ENCODE results near the gene PDE10A. TPM values are rescaled to one million over a fixed set of nuclear protein-coding genes. Genes with fewer than 3 reads are reported as not detected.

PDE10A gene
- total and polyA plus RNA-seq, 5 donors from 2014 or later, result not detected

DNA sequence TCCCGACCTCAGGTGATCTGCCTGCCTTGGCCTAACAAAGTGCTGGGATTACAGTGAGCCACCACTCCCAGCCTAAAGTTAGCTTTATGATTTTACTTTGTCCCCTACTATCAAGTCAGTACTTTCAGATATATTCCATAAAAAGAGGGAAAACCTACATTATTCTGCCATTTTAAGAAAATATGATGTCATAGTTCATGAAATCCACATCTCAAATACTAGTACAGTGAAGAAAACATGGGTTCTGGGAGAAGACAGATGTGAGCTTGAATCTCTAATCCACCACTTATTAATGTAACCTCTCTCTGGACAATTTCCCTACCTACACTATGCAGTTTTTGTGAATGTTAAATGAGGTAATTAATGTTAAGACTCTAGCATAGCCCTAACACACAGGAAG is 74.5 kb downstream of the PDE10A start:
- H3K36me3 Mint-ChIP-seq, result no peaks in the 10 kb centered on the region
- Histone ChIP-seq H3K9me3 (ENCODE audit: control insufficient read depth in 2 of 2, low read length in 2 of 2) (no peaks in the 10 kb centered on the region), H3K27ac (ENCODE audit: insufficient read depth, low read length, poor library complexity, severe bottlenecking) (no peak overlapping the region), H3K36me3 (ENCODE audit: control insufficient read depth, insufficient read depth, low read length) (no peaks in the 10 kb centered on the region), H3K4me3 (ENCODE audit: low read depth, low read length) (no peak overlapping the region), H3K27me3 (ENCODE audit: control insufficient read depth, insufficient read depth, low read length) (no peaks in the 10 kb centered on the region), H3K4me1 (ENCODE audit: control insufficient read depth, insufficient read depth, low read length, poor library complexity, severe bottlenecking) (no peaks in the 10 kb centered on the region)
- H3K27me3 Mint-ChIP-seq, result no peaks in the 10 kb centered on the region
- ATAC-seq (ENCODE audit: low read depth in 2 of 2), result no peak
- no peak overlapping the region for H3K4me3 Mint-ChIP-seq
- H3K9me3 Mint-ChIP-seq, result peaks cover 0 to 11% (median 4%) of the 10 kb centered on the region in 7 donors
- H3K4me1 Mint-ChIP-seq, result no peaks in the 10 kb centered on the region
- H3K27ac Mint-ChIP-seq, result no peak overlapping the region
- no peak for DNase-seq

- no peak for ATAC-seq (ENCODE audit: low read depth in 2 of 2)
- Histone ChIP-seq H3K36me3 (ENCODE audit: control insufficient read depth, insufficient read depth, low read length) (no peaks in the 10 kb centered on the region), H3K4me3 (ENCODE audit: low read depth, low read length) (no peak overlapping the region), H3K27me3 (ENCODE audit: control insufficient read depth, insufficient read depth, low read length) (no peaks in the 10 kb centered on the region), H3K27ac (ENCODE audit: insufficient read depth, low read length, poor library complexity, severe bottlenecking) (no peak overlapping the region), H3K4me1 (ENCODE audit: control insufficient read depth, insufficient read depth, low read length, poor library complexity, severe bottlenecking) (no peaks in the 10 kb centered on the region), H3K9me3 (ENCODE audit: control insufficient read depth in 2 of 2, low read length in 2 of 2) (no peaks in the 10 kb centered on the region)
- H3K9me3 Mint-ChIP-seq, result peaks cover 0 to 11% (median 4%) of the 10 kb centered on the region in 7 donors
- H3K27me3 Mint-ChIP-seq, result no peaks in the 10 kb centered on the region
- H3K27ac Mint-ChIP-seq, result no peak overlapping the region
- DNase-seq, result no peak
- no peaks in the 10 kb centered on the region for H3K4me1 Mint-ChIP-seq
- H3K4me3 Mint-ChIP-seq, result no peak overlapping the region
- no peaks in the 10 kb centered on the region for H3K36me3 Mint-ChIP-seq
Measured at GRCh38 chr6:165587206-165587605, 75.8 kb downstream of the PDE10A start.

DNA sequence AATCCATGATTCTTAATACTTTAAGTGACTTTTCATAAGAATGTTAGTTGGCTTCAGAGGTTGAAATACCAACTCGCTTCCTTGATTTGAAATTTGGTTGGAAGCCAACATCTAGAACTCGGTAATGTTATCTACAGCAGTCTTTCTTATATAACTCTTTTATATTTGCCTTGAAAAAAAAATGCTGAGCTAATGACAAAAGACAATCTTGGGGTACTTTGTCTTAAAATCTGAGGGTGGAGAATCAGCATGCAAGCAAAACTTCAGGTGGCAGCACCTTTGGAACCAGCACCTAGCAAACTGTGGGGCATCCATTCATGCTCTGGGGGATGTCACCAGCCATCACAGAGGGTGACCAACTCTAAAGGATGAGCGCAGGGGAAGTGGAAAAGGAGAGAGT is 76.3 kb downstream of the PDE10A start:
- Mint-ChIP-seq H3K4me3 (no peak overlapping the region), H3K4me1 (no peaks in the 10 kb centered on the region), H3K27ac (no peak overlapping the region), H3K36me3 (no peaks in the 10 kb centered on the region), H3K9me3 (peaks cover 0 to 11% (median 4%) of the 10 kb centered on the region in 7 donors), H3K27me3 (no peaks in the 10 kb centered on the region)
- Histone ChIP-seq H3K9me3 (ENCODE audit: control insufficient read depth in 2 of 2, low read length in 2 of 2) (no peaks in the 10 kb centered on the region), H3K27me3 (ENCODE audit: control insufficient read depth, insufficient read depth, low read length) (no peaks in the 10 kb centered on the region), H3K36me3 (ENCODE audit: control insufficient read depth, insufficient read depth, low read length) (no peaks in the 10 kb centered on the region), H3K4me3 (ENCODE audit: low read depth, low read length) (no peak overlapping the region), H3K27ac (ENCODE audit: insufficient read depth, low read length, poor library complexity, severe bottlenecking) (no peak overlapping the region), H3K4me1 (ENCODE audit: control insufficient read depth, insufficient read depth, low read length, poor library complexity, severe bottlenecking) (no peaks in the 10 kb centered on the region)
- DNase-seq (no peak), ATAC-seq (ENCODE audit: low read depth in 2 of 2) (no peak)

DNA sequence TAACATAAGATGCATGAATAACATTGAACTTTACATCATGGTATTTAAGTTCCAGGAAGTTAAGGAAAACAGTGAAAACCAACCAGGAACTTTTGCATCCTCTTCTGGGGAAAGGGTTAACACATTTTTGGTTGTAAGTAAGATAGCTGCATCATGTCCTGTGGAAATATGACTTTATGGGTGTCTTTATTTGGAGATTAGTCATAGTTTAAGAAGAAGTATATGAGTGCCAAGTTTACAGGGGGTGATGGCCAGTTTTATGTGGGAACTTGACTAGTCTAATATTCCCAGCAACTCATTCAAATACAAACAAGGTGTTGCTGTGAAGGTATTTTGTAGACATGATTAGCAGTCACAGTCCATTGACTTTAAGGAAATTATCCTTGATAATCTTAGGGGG is 78.0 kb downstream of the PDE10A start:
- Mint-ChIP-seq H3K36me3 (no peaks in the 10 kb centered on the region), H3K4me1 (no peaks in the 10 kb centered on the region), H3K27ac (no peak overlapping the region), H3K9me3 (peaks cover 0 to 11% (median 2%) of the 10 kb centered on the region in 7 donors), H3K27me3 (no peaks in the 10 kb centered on the region), H3K4me3 (no peak overlapping the region)
- H3K36me3 ChIP-seq (ENCODE audit: control insufficient read depth, insufficient read depth, low read length), result no peaks in the 10 kb centered on the region
- H3K4me1 ChIP-seq (ENCODE audit: control insufficient read depth, insufficient read depth, low read length, poor library complexity, severe bottlenecking), result no peaks in the 10 kb centered on the region
- DNase-seq, result no peak
- no peak overlapping the region for H3K4me3 ChIP-seq (ENCODE audit: low read depth, low read length)
- no peak overlapping the region for H3K27ac ChIP-seq (ENCODE audit: insufficient read depth, low read length, poor library complexity, severe bottlenecking)
- no peaks in the 10 kb centered on the region for H3K27me3 ChIP-seq (ENCODE audit: control insufficient read depth, insufficient read depth, low read length)
- no peaks in the 10 kb centered on the region for H3K9me3 ChIP-seq (ENCODE audit: control insufficient read depth in 2 of 2, low read length in 2 of 2)
- ATAC-seq (ENCODE audit: low read depth in 2 of 2), result no peak

DNA sequence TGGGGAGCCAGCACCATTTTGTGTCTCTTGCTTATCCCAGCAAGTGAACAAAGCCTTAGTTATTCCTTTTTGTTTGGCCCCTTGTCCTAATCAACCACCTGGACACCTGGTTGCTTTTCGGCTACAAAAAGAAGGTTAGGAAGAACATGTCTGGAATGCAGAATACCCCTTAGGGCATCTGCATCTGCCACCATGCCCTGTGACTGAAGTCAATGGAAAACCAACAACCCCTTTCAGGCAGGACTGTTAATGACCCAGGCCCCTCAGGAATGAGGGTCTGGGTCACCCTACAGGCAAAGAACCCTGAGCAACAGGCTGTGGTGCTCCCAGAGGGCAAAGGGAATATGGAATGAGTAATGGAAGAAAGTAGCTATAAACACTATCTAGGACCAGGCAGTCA is 78.5 kb downstream of the PDE10A start:
- Mint-ChIP-seq H3K36me3 (no peaks in the 10 kb centered on the region), H3K27me3 (no peaks in the 10 kb centered on the region)
- no peak for ATAC-seq (ENCODE audit: low read depth in 2 of 2)

GRCh38 chr6:165581678-165582077 is 81.4 kb downstream of the PDE10A start:
- no peak overlapping the region for H3K27ac Mint-ChIP-seq
- no peak for DNase-seq
- Histone ChIP-seq H3K27me3 (ENCODE audit: control insufficient read depth, insufficient read depth, low read length) (no peaks in the 10 kb centered on the region), H3K27ac (ENCODE audit: insufficient read depth, low read length, poor library complexity, severe bottlenecking) (no peak overlapping the region), H3K9me3 (ENCODE audit: control insufficient read depth in 2 of 2, low read length in 2 of 2) (no peaks in the 10 kb centered on the region), H3K4me3 (ENCODE audit: low read depth, low read length) (no peak overlapping the region), H3K36me3 (ENCODE audit: control insufficient read depth, insufficient read depth, low read length) (no peaks in the 10 kb centered on the region), H3K4me1 (ENCODE audit: control insufficient read depth, insufficient read depth, low read length, poor library complexity, severe bottlenecking) (no peaks in the 10 kb centered on the region)
- no peaks in the 10 kb centered on the region for H3K36me3 Mint-ChIP-seq
- H3K4me3 Mint-ChIP-seq, result no peak overlapping the region
- no peaks in the 10 kb centered on the region for H3K27me3 Mint-ChIP-seq
- no peaks in the 10 kb centered on the region for H3K4me1 Mint-ChIP-seq
- no peak for ATAC-seq (ENCODE audit: low read depth in 2 of 2)
- peaks cover 0 to 6% (median 0%) of the 10 kb centered on the region in 7 donors for H3K9me3 Mint-ChIP-seq

More for the DNA sequence above, 78.5 kb downstream of the PDE10A start:
- no peaks in the 10 kb centered on the region for H3K4me1 Mint-ChIP-seq
- H3K9me3 Mint-ChIP-seq, result peaks cover 0 to 10% (median 2%) of the 10 kb centered on the region in 7 donors
- H3K4me3 Mint-ChIP-seq, result no peak overlapping the region
- Histone ChIP-seq H3K27me3 (ENCODE audit: control insufficient read depth, insufficient read depth, low read length) (no peaks in the 10 kb centered on the region), H3K4me1 (ENCODE audit: control insufficient read depth, insufficient read depth, low read length, poor library complexity, severe bottlenecking) (no peaks in the 10 kb centered on the region), H3K4me3 (ENCODE audit: low read depth, low read length) (no peak overlapping the region), H3K36me3 (ENCODE audit: control insufficient read depth, insufficient read depth, low read length) (no peaks in the 10 kb centered on the region), H3K9me3 (ENCODE audit: control insufficient read depth in 2 of 2, low read length in 2 of 2) (no peaks in the 10 kb centered on the region), H3K27ac (ENCODE audit: insufficient read depth, low read length, poor library complexity, severe bottlenecking) (no peak overlapping the region)
- DNase-seq, result no peak
- no peak overlapping the region for H3K27ac Mint-ChIP-seq

DNA sequence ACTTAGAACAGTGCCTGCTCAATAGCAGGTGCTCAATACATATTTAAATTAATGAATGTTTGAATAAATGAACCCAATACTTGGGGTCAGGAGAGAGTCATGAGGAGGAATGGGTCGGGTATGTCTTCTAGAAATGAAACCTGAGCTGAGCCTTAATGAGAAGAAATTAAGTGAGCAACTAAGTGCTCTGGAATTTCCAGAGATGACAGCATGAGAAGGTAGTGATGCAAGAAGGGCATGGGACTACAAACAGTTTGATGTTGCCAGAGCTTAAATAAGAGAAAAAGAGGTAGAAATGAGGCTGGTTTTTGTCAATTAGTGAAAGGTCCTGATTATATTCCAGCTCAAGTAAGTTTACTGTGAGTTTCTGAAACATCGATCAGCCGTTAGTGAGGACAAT is 82.9 kb downstream of the PDE10A start:
- Mint-ChIP-seq H3K36me3 (no peaks in the 10 kb centered on the region), H3K27ac (no peak overlapping the region), H3K27me3 (no peaks in the 10 kb centered on the region), H3K4me1 (no peaks in the 10 kb centered on the region), H3K9me3 (peaks cover 0 to 4% (median 0%) of the 10 kb centered on the region in 7 donors), H3K4me3 (no peak overlapping the region)
- H3K4me1 ChIP-seq (ENCODE audit: control insufficient read depth, insufficient read depth, low read length, poor library complexity, severe bottlenecking), result no peaks in the 10 kb centered on the region
- no peaks in the 10 kb centered on the region for H3K9me3 ChIP-seq (ENCODE audit: control insufficient read depth in 2 of 2, low read length in 2 of 2)
- H3K27ac ChIP-seq (ENCODE audit: insufficient read depth, low read length, poor library complexity, severe bottlenecking), result no peak overlapping the region
- no peaks in the 10 kb centered on the region for H3K36me3 ChIP-seq (ENCODE audit: control insufficient read depth, insufficient read depth, low read length)
- ATAC-seq (ENCODE audit: low read depth in 2 of 2) (no peak), DNase-seq (no peak)
- H3K27me3 ChIP-seq (ENCODE audit: control insufficient read depth, insufficient read depth, low read length), result no peaks in the 10 kb centered on the region
- H3K4me3 ChIP-seq (ENCODE audit: low read depth, low read length), result no peak overlapping the region

DNA sequence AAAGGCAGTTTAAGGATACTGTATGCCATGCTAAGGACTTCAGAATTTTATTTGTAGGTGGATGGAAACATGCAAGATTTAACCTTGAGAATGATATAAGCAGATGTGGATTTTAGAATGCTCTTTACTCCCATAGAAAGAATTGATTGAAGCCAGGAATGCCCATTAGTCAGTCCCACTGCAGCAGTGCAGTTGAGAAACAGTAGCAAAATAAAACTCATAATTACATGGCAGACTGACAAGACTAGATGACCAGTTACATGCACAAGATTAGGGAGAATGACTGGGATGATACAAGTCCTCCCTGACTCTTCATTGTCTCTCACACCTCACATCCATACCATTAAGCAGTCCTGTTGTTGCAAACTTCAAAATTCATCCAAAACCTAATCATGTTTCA is 83.9 kb downstream of the PDE10A start:
- Mint-ChIP-seq H3K4me3 (no peak overlapping the region), H3K27me3 (no peaks in the 10 kb centered on the region), H3K9me3 (peaks cover 0 to under 1% (median 0%) of the 10 kb centered on the region in 7 donors), H3K4me1 (no peaks in the 10 kb centered on the region), H3K27ac (no peak overlapping the region), H3K36me3 (no peaks in the 10 kb centered on the region)
- ATAC-seq (ENCODE audit: low read depth in 2 of 2) (no peak), DNase-seq (no peak)
- Histone ChIP-seq H3K9me3 (ENCODE audit: control insufficient read depth in 2 of 2, low read length in 2 of 2) (no peaks in the 10 kb centered on the region), H3K4me3 (ENCODE audit: low read depth, low read length) (no peak overlapping the region), H3K4me1 (ENCODE audit: control insufficient read depth, insufficient read depth, low read length, poor library complexity, severe bottlenecking) (no peaks in the 10 kb centered on the region), H3K27ac (ENCODE audit: insufficient read depth, low read length, poor library complexity, severe bottlenecking) (no peak overlapping the region), H3K27me3 (ENCODE audit: control insufficient read depth, insufficient read depth, low read length) (no peaks in the 10 kb centered on the region), H3K36me3 (ENCODE audit: control insufficient read depth, insufficient read depth, low read length) (no peaks in the 10 kb centered on the region)

Data from CD4-positive, CD25-positive, alpha-beta regulatory T cell (primary cell).